ENCODE results near the gene PAEP. TPM values are rescaled to one million over a fixed set of nuclear protein-coding genes. Genes with fewer than 3 reads are reported as not detected.
A peak's percentile ranks its signal among the peaks of the same experiment; 100 is the strongest.

PAEP gene
- total RNA-seq, 1 donor = not detected

DNA sequence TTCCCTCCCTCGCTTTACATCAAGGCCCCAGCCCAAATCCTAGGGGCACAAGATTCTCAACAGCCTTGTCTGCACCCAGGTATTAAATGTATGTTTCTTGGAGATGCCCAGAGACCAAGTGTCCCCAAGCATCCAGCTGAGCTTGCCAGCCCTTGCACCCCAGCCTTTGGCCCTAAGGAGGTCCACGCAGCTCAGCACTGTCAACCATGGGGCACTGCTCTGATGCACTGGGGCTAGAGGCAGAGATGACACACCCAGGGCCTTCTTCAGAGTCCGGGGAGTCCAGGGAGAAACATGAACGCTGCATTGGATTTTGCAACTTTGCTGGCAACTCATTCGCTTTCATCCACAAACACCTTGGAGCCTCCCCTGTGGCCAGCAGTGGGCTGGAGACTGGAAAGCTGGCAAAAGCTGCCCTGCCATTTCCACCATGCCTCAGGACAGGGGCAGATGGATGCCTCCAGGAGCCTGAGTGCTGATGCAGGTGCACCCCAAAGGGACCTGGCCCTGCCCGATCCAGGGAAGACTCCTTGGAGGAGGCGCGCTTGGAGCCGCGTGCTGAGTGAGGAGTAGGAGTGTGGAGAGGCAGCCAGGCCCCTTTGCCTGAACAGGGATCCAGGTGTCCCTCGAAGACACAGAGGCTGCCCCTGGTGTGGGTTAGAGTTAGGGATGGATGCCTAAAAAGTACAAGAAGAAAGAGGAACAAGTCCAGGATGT lies 19.3 kb downstream of the PAEP start:
- Histone ChIP-seq H3K27me3 (ENCODE audit: insufficient read depth, low read length) (no peaks in the 10 kb centered on the region), H3K27ac (ENCODE audit: low read depth, low read length) (no peak overlapping the region), H3K9me3 (ENCODE audit: low read depth, low read length) (no peaks in the 10 kb centered on the region), H2AFZ (ENCODE audit: low read length) (no peak overlapping the region), H3K4me2 (ENCODE audit: insufficient read depth, low read length) (no peak overlapping the region), H3K79me2 (ENCODE audit: insufficient read depth, low read length) (no peaks in the 10 kb centered on the region), H3K4me1 (ENCODE audit: insufficient read depth, low read length) (no peaks in the 10 kb centered on the region), H3K36me3 (ENCODE audit: insufficient read depth, low read length) (no peaks in the 10 kb centered on the region), H4K20me1 (ENCODE audit: insufficient read depth, low read length) (no peaks in the 10 kb centered on the region), H3K4me3 (ENCODE audit: insufficient read depth, low read length) (no peak overlapping the region)
- TF ChIP-seq, protein P1, sequence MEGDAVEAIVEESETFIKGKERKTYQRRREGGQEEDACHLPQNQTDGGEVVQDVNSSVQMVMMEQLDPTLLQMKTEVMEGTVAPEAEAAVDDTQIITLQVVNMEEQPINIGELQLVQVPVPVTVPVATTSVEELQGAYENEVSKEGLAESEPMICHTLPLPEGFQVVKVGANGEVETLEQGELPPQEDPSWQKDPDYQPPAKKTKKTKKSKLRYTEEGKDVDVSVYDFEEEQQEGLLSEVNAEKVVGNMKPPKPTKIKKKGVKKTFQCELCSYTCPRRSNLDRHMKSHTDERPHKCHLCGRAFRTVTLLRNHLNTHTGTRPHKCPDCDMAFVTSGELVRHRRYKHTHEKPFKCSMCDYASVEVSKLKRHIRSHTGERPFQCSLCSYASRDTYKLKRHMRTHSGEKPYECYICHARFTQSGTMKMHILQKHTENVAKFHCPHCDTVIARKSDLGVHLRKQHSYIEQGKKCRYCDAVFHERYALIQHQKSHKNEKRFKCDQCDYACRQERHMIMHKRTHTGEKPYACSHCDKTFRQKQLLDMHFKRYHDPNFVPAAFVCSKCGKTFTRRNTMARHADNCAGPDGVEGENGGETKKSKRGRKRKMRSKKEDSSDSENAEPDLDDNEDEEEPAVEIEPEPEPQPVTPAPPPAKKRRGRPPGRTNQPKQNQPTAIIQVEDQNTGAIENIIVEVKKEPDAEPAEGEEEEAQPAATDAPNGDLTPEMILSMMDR (IDR thresholded peaks at IDR 0.05; ENCODE audit: extremely low read depth, low read depth, low read length) = no peak
- DNase-seq (ENCODE audit: insufficient read length, low spot score, missing footprints) = peak; percentile 49

DNA sequence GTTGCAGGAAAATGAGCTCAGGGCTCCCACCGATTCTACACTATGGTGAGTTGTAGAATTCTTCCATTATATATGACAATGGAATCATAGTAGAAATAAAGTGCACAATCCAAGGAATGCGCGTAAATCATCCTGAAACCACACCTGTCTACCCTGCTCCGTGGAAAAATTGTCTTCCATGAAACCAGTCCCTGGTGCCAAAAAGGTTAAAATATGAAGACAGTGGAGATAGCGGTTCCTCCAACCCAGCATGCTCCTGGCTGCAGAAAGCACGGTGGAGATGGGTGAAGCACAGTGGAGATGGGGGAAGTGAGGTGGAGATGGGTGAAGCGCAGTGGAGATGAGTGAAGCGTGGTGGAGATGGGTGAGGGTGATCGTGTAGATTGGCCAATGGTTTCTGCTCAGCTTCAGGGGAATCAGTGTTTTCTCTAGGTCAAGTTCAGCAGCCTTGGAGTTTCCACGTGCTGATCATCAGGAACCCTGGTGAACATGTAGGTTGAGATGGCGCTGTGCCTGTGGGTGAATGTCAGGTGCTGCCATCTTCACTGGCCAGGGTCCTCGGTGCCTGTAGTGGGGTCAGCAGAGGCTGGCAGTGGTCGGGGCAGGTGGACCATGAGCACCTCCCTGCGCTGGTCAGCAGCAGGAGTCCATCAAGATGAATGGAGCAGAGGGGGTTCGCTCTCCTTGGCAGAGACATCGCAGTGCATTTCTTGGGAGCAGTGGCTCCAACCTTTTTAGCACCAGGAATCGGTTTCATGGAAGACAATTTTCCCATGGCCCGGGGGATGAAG lies 20.3 kb downstream of the PAEP start:
- Histone ChIP-seq H3K27ac (ENCODE audit: low read depth, low read length) (no peak overlapping the region), H3K36me3 (ENCODE audit: insufficient read depth, low read length) (no peaks in the 10 kb centered on the region), H3K4me2 (ENCODE audit: insufficient read depth, low read length) (no peak overlapping the region), H3K9me3 (ENCODE audit: low read depth, low read length) (no peaks in the 10 kb centered on the region), H2AFZ (ENCODE audit: low read length) (no peak overlapping the region), H3K4me1 (ENCODE audit: insufficient read depth, low read length) (no peaks in the 10 kb centered on the region), H3K4me3 (ENCODE audit: insufficient read depth, low read length) (no peak overlapping the region), H3K27me3 (ENCODE audit: insufficient read depth, low read length) (no peaks in the 10 kb centered on the region), H4K20me1 (ENCODE audit: insufficient read depth, low read length) (no peaks in the 10 kb centered on the region), H3K79me2 (ENCODE audit: insufficient read depth, low read length) (no peaks in the 10 kb centered on the region)
- TF ChIP-seq, protein P1 (IDR thresholded peaks at IDR 0.05; ENCODE audit: extremely low read depth, low read depth, low read length) = no peak
- peak; percentile 58 for DNase-seq (ENCODE audit: insufficient read length, low spot score, missing footprints)

DNA sequence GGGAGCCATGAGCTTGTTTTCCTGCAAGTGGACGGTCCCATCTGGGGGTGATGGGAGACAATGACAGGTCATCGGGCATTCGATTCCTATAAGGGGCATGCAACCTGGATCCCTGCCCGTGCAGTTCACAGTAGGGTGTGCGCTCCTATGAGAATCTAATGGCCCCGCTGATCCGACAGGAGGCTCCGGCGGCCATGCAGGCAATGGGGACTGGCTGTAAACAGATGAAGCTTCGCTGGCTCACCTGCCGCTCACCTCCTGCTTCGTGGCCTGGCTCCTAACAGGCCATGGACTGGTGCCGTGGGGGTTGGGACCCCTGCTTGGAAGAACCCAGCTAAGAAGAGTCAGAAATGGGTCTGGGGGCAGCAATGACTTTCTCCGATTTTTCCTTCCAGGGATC lies 21.0 kb downstream of the PAEP start:
- TF ChIP-seq, protein P1 (IDR thresholded peaks at IDR 0.05; ENCODE audit: extremely low read depth, low read depth, low read length) = no peak
- H3K9me3 ChIP-seq (ENCODE audit: low read depth, low read length) = no peaks in the 10 kb centered on the region
- H3K4me2 ChIP-seq (ENCODE audit: insufficient read depth, low read length) = no peak overlapping the region
- H3K27ac ChIP-seq (ENCODE audit: low read depth, low read length) = no peak overlapping the region
- H3K4me3 ChIP-seq (ENCODE audit: insufficient read depth, low read length) = no peak overlapping the region
- no peaks in the 10 kb centered on the region for H3K36me3 ChIP-seq (ENCODE audit: insufficient read depth, low read length)
- H4K20me1 ChIP-seq (ENCODE audit: insufficient read depth, low read length) = no peaks in the 10 kb centered on the region
- no peaks in the 10 kb centered on the region for H3K79me2 ChIP-seq (ENCODE audit: insufficient read depth, low read length)
- H3K4me1 ChIP-seq (ENCODE audit: insufficient read depth, low read length) = no peaks in the 10 kb centered on the region
- H2AFZ ChIP-seq (ENCODE audit: low read length) = no peak overlapping the region
- DNase-seq (ENCODE audit: insufficient read length, low spot score, missing footprints) = no peak
- no peaks in the 10 kb centered on the region for H3K27me3 ChIP-seq (ENCODE audit: insufficient read depth, low read length)

All from osteoblast (primary cell).